Kidney epithelial cell (primary cell): ENCODE results near the gene MACROD2. TPM values are rescaled to one million over a fixed set of nuclear protein-coding genes. Genes with fewer than 3 reads are reported as not detected.
A peak's percentile ranks its signal among the peaks of the same experiment; 100 is the strongest.

Experiments used
- DNase-seq: peaks from one replicate; pipeline ENCODE4 v3.0.0-alpha.2; 2010; ENCODE audit warnings: low read depth
- H3K27me3 ChIP-seq: 2 replicates; pipeline ENCODE4 v1.6.0; 2011; ENCODE audit warnings: low read length; ENCODE audit not compliant: control insufficient read depth, insufficient read depth
- H3K36me3 ChIP-seq: 2 replicates; pipeline ENCODE4 v1.5.1; 2011; ENCODE audit warnings: low read length; ENCODE audit not compliant: control insufficient read depth, insufficient read depth
- H3K4me3 ChIP-seq: 2 replicates; pipeline ENCODE4 v1.5.1; 2011; ENCODE audit warnings: low read depth, mild to moderate bottlenecking, control low read depth, low read length
- CTCF ChIP-seq: IDR thresholded peaks from 2 replicates; pipeline ENCODE4 v1.5.1; 2011; ENCODE audit warnings: mild to moderate bottlenecking, moderate library complexity, low read length, control low read depth, inconsistent platforms; ENCODE audit not compliant: insufficient read depth, poor library complexity, severe bottlenecking
- total RNA-seq: library from RNA; depleted of rRNA; stranded (reverse); fragments of >200 nt; gene quantifications from 2 replicates; pipeline ENCODE4 v1.2.3, GENCODE V29; 2015

MACROD2 gene
- total RNA-seq, 1 donor from 2014 or later = 0.79 TPM

- H3K27me3 ChIP-seq = no peaks in the 10 kb centered on the region
- TF ChIP-seq CTCF = no peak
- DNase-seq = peak; percentile 88
- H3K4me3 ChIP-seq = no peak overlapping the region
- H3K36me3 ChIP-seq = no peaks in the 10 kb centered on the region
Observed at GRCh38 chr20:14477125-14477524, 481.8 kb downstream of the MACROD2 start.

- Histone ChIP-seq H3K27me3 (no peaks in the 10 kb centered on the region), H3K36me3 (no peaks in the 10 kb centered on the region), H3K4me3 (no peak overlapping the region)
- DNase-seq = no peak
- TF ChIP-seq CTCF = no peak
Observed at GRCh38 chr20:14478126-14478525, 482.8 kb downstream of the MACROD2 start.

- no peak for TF ChIP-seq CTCF
- no peak overlapping the region for H3K4me3 ChIP-seq
- H3K36me3 ChIP-seq = no peaks in the 10 kb centered on the region
- DNase-seq = no peak
- H3K27me3 ChIP-seq = no peaks in the 10 kb centered on the region
Observed at GRCh38 chr20:14481863-14482262, 486.5 kb downstream of the MACROD2 start.

- no peak overlapping the region for H3K4me3 ChIP-seq
- TF ChIP-seq CTCF = no peak
- H3K27me3 ChIP-seq = no peaks in the 10 kb centered on the region
- no peak for DNase-seq
- H3K36me3 ChIP-seq = no peaks in the 10 kb centered on the region
Observed at GRCh38 chr20:14488212-14488611, 492.9 kb downstream of the MACROD2 start.

GRCh38 chr20:14488756-14489479, 493.6 kb downstream of the MACROD2 start:
- no peaks in the 10 kb centered on the region for H3K36me3 ChIP-seq
- H3K4me3 ChIP-seq = no peak overlapping the region
- H3K27me3 ChIP-seq = no peaks in the 10 kb centered on the region
- no peak for DNase-seq
- TF ChIP-seq CTCF = no peak

- TF ChIP-seq CTCF = no peak
- Histone ChIP-seq H3K4me3 (no peak overlapping the region), H3K27me3 (no peaks in the 10 kb centered on the region), H3K36me3 (no peaks in the 10 kb centered on the region)
- no peak for DNase-seq
Observed at GRCh38 chr20:14489544-14489943, 494.2 kb downstream of the MACROD2 start.
